HG03565 (cell line): ENCODE results near the gene MIS12.

Experiments used
- ATAC-seq: cut with Tn5 transposase; IDR thresholded peaks from one replicate; pipeline ENCODE4 v1.9.1; 2021; ENCODE audit warnings: mild to moderate bottlenecking, moderate library complexity; ENCODE audit not compliant: unreplicated experiment

The MIS12 gene

DNA sequence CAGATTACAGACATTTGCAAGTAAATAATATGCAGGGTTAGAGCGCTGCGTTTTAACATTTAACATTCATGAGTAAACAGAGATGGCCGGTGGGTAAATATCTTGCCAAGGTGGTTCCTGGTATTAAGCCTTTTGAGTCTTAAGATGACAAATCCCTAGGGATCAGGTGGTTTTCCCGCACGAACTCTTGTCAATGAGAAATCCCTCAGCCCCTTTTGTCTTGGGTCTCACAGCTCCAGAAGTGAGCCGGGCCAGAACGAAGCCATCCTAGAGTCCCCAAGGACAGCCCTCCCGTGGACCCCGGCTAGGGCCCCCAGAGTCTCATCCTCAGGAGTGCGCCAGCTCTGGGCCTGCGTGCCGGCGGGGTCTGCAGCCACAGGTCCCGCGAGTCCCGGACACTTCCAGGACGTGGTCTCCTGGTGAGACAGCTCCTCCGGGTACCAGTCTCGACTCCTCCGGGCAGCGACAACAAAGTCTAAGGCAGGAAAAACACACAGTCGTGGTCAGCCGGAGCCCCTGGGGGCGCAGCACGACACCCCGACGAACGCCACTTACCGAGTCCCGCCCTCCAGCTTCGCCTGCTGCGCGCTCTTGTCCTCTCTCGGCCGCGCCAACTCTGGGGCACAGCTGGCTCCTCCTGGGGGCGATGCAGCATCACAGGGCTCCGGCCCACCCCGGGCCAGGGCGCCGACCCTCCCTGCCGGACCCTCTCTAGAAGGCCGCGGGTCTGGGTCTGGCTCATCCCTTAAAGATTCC is 13.3 kb downstream of the MIS12 start:
- ATAC-seq, result no peak

GRCh38 chr17:5500247-5500588 is 13.9 kb downstream of the MIS12 start:
- no peak for ATAC-seq

GRCh38 chr17:5500589-5501391 is 14.4 kb downstream of the MIS12 start:
- ATAC-seq, result no peak

DNA sequence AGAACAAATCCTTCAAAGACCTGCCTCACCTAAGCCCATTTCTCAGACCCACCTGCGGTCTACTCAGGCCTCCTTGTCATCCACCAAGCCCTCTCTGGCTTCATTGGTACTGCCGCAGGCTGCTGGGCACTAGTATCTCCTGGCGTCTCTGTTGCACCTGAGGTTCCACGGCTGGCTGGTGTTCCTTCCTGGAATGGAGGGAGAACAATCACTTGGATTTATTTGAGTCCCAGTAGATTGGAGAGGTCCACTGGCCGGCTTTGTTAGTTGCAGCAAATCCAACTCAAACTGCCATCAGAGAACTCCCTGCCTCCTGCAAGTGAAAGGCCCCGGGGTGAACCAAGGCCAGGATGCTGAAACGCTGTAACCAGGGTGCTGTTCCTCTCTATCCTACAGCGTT is 15.3 kb downstream of the MIS12 start:
- no peak for ATAC-seq

GRCh38 chr17:5502552-5502951 is 16.2 kb downstream of the MIS12 start:
- no peak for ATAC-seq

GRCh38 chr17:5506307-5506706 is 19.9 kb downstream of the MIS12 start:
- ATAC-seq, result no peak

GRCh38 chr17:5508810-5509209 is 22.4 kb downstream of the MIS12 start:
- ATAC-seq, result no peak

- no peak for ATAC-seq
Observed at GRCh38 chr17:5509482-5509881, 23.1 kb downstream of the MIS12 start.

GRCh38 chr17:5510771-5511170 is 24.4 kb downstream of the MIS12 start:
- ATAC-seq, result no peak

- no peak for ATAC-seq
Observed at GRCh38 chr17:5511401-5512225, 25.2 kb downstream of the MIS12 start.

GRCh38 chr17:5513628-5514027 is 27.3 kb downstream of the MIS12 start:
- ATAC-seq, result no peak

- ATAC-seq, result no peak
Observed at GRCh38 chr17:5514976-5515375, 28.6 kb downstream of the MIS12 start.

- ATAC-seq, result no peak
Observed at GRCh38 chr17:5516060-5516792, 29.9 kb downstream of the MIS12 start.

DNA sequence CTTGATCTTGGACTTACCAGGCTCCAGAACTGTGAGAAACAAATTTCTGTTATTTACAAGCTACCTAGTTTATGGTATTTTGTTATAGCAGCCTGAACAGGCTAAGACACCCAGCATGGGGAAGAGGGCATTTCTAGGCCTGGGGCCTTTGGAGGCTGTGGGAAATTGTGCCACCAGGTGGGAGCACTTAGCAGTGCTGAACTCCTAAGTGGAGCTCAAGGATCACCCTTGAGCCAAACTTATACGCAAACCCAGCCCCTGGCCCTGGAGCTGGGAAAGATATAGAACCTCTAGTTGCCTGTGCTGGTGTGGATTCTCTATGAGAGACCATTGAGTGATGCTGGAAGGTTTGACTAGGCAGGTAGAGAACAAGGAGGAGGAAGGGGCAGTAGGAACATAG is 36.1 kb downstream of the MIS12 start:
- ATAC-seq, result no peak

- no peak for ATAC-seq
Observed at GRCh38 chr17:5523249-5523648, 36.9 kb downstream of the MIS12 start.

GRCh38 chr17:5526821-5527598 is 40.6 kb downstream of the MIS12 start:
- no peak for ATAC-seq

DNA sequence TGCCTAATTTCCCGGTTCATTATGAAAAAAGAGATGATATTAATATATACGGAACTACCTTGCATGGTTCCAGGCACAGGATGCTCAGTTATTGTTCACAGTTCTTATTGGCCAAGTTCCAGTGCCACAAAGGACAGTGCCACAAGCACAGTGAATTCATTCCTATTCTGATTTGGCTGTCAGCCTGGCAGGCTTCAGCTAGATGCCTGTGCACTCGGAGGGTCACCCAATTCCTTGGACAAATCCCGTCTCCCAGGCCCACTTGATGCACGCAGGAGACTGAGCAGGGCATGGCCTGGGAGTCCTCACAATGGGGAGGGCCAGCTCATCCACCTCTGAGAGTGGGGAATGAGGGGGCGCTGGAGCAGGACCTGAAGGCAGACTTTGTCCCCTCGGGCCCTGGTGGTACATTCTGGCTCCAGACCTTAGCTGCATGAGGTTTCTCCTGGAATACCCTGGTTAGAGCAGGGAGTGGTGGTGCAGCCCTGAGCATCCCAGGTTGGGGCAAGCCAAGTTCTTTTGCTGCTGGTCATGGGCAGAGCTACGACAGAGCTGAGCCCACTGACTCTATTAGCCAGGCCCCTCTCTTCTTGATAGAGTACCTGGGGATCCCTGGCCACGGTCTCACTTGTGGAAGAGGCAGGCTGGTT is 41.4 kb downstream of the MIS12 start:
- no peak for ATAC-seq

DNA sequence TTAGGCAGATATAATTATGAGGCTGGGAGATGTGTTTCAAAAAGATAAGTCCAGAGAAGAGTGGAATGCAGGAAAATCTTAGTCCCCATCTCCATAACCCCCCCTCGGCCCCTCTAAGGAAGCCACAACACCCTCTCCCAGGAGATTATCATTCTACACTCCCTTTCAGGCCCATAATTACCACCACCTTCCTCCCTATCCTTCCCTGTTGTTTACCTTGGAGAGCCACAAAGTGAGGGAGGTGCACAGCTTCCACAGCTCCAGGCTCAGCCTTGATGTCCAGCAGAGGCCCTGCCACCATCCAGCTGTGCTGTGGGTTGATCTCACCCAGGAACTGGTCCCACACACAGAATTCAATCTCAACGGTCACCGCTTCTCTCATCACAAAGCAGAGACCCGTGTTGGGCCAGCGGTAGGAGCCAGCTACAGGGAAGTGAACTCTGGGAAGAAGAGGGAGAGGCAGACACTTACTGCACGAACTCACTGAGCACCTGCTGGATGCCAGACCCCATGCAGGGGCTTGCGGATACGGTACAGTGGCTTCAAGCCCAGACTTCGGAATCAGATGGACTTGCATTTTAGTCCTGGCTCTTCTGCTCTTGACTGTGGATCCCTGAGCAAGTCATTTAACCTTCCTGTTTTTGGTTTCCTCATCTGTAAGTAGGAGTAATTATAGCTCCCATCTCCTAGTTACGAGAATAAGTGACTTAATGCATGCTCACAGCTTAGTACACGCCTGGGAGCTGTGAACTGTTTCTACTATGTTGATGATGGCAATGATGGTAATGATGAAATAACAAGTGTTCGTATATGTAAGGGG is 44.1 kb downstream of the MIS12 start:
- ATAC-seq, result no peak

GRCh38 chr17:5531085-5531418 is 44.7 kb downstream of the MIS12 start:
- no peak for ATAC-seq
